ENCODE data around the gene KIF3A. TPM values are rescaled to one million over a fixed set of nuclear protein-coding genes. Genes with fewer than 3 reads are reported as not detected.

The KIF3A gene
- total and polyA plus RNA-seq, 2 experiments from 2014 or later, result 11.2 to 19.7 TPM

DNA sequence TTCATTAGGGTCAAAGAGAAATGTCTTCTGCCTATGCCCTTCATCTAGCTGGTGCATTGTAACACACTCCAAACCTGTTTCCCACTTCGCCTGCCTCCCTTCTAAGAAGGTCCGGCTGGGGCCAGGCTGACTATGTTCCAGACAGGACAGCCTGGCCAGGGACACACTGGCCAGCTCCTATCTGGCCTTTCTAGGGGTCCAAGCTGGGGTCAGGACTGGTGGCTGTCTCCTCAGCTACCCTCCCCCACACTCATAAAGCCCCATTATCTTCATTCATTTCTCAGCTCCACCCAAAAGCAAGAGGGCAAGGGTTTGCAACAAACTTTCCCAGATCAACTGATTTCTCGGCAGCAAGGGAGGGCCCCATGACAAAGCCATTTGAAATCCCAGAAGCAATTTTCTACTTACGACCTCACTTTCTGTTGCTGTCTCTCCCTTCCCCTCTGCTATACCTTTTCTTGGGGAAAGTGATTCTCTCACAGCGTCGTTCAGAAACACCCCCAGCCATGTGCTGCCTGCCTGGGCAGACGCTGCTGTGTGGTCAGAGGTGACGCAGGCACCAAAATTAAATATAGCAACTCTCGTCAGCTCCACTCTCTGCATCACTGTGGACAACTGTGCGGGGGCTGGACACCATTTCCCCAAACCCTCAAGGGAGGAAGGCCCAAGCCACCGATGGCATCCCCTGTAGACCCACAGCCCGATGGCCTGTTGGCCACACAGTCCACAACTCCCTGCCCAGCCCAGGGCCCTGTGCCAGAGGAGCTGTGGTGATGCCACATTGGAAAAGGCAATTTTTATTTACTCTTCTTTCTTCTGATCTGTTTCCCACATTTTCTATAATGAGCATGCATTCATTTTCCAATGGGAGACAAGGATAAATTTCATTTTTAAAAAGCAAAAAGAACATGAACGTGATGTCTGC, 73.3 kb downstream of the KIF3A start:
- Histone ChIP-seq H2AFZ (peak overlapping the region; percentile 38; the same call in 1 of the 2 replicates), H4K20me1 (replicated peaks; ENCODE audit: insufficient read depth) (no peaks in the 10 kb centered on the region), H3K36me3 (ENCODE audit: insufficient read depth) (no peaks in the 10 kb centered on the region), H3F3A (replicated peaks; ENCODE audit: low read depth) (no peaks in the 10 kb centered on the region), H3K4me1 (ENCODE audit: insufficient read depth) (no peaks in the 10 kb centered on the region), H3K27ac (ENCODE audit: low read depth) (no peak overlapping the region), H3K27me3 (ENCODE audit: insufficient read depth) (no peaks in the 10 kb centered on the region), H3K9me2 (ENCODE audit: insufficient read depth) (no peaks in the 10 kb centered on the region), H3K4me3 (no peak overlapping the region), H3K79me2 (replicated peaks; ENCODE audit: insufficient read depth) (no peaks in the 10 kb centered on the region), H3K4me2 (no peak overlapping the region)
- H3K4me3 Mint-ChIP-seq, result no peak overlapping the region; the same call in 2 of the 3 replicates
- peaks cover 14% of the 10 kb centered on the region for H3K4me1 Mint-ChIP-seq
- H3K27me3 Mint-ChIP-seq (ENCODE audit: insufficient read depth, low read depth, poor library complexity), result peaks cover 24% of the 10 kb centered on the region
- H3K27ac Mint-ChIP-seq, result no peak overlapping the region
- ATAC-seq, result no peak
- TF ChIP-seq JUNB (IDR thresholded peaks at IDR 0.05; ENCODE audit: unreplicated experiment) (no peak), POLR2AphosphoS5 (IDR thresholded peaks at IDR 0.05; ENCODE audit: low read depth) (no peak), EZH2 (IDR thresholded peaks at IDR 0.05; ENCODE audit: low read depth, unreplicated experiment) (no peak), CREB1 (CRISPR knock-in tag; IDR thresholded peaks at IDR 0.05; ENCODE audit: low read depth) (no peak), ZNF114 (CRISPR knock-in tag; IDR thresholded peaks at IDR 0.05) (no peak), ZNF331 (CRISPR knock-in tag; IDR thresholded peaks at IDR 0.05; ENCODE audit: low read depth) (no peak), EZH2phosphoT487 (IDR thresholded peaks at IDR 0.05; ENCODE audit: unreplicated experiment) (no peak), STAT1 (IDR thresholded peaks at IDR 0.05; ENCODE audit: unreplicated experiment) (no peak), NANOG (IDR thresholded peaks at IDR 0.05; ENCODE audit: borderline replicate concordance) (no peak)
- TF ChIP-seq, protein P1, sequence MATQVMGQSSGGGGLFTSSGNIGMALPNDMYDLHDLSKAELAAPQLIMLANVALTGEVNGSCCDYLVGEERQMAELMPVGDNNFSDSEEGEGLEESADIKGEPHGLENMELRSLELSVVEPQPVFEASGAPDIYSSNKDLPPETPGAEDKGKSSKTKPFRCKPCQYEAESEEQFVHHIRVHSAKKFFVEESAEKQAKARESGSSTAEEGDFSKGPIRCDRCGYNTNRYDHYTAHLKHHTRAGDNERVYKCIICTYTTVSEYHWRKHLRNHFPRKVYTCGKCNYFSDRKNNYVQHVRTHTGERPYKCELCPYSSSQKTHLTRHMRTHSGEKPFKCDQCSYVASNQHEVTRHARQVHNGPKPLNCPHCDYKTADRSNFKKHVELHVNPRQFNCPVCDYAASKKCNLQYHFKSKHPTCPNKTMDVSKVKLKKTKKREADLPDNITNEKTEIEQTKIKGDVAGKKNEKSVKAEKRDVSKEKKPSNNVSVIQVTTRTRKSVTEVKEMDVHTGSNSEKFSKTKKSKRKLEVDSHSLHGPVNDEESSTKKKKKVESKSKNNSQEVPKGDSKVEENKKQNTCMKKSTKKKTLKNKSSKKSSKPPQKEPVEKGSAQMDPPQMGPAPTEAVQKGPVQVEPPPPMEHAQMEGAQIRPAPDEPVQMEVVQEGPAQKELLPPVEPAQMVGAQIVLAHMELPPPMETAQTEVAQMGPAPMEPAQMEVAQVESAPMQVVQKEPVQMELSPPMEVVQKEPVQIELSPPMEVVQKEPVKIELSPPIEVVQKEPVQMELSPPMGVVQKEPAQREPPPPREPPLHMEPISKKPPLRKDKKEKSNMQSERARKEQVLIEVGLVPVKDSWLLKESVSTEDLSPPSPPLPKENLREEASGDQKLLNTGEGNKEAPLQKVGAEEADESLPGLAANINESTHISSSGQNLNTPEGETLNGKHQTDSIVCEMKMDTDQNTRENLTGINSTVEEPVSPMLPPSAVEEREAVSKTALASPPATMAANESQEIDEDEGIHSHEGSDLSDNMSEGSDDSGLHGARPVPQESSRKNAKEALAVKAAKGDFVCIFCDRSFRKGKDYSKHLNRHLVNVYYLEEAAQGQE (IDR thresholded peaks at IDR 0.05; ENCODE audit: unreplicated experiment), result no peak
- TF ChIP-seq, protein P2, sequence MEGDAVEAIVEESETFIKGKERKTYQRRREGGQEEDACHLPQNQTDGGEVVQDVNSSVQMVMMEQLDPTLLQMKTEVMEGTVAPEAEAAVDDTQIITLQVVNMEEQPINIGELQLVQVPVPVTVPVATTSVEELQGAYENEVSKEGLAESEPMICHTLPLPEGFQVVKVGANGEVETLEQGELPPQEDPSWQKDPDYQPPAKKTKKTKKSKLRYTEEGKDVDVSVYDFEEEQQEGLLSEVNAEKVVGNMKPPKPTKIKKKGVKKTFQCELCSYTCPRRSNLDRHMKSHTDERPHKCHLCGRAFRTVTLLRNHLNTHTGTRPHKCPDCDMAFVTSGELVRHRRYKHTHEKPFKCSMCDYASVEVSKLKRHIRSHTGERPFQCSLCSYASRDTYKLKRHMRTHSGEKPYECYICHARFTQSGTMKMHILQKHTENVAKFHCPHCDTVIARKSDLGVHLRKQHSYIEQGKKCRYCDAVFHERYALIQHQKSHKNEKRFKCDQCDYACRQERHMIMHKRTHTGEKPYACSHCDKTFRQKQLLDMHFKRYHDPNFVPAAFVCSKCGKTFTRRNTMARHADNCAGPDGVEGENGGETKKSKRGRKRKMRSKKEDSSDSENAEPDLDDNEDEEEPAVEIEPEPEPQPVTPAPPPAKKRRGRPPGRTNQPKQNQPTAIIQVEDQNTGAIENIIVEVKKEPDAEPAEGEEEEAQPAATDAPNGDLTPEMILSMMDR (conservative IDR thresholded peaks at IDR 0.05; ENCODE audit: low read depth in 2 of 2), result no peak
- TF ChIP-seq, protein P3, sequence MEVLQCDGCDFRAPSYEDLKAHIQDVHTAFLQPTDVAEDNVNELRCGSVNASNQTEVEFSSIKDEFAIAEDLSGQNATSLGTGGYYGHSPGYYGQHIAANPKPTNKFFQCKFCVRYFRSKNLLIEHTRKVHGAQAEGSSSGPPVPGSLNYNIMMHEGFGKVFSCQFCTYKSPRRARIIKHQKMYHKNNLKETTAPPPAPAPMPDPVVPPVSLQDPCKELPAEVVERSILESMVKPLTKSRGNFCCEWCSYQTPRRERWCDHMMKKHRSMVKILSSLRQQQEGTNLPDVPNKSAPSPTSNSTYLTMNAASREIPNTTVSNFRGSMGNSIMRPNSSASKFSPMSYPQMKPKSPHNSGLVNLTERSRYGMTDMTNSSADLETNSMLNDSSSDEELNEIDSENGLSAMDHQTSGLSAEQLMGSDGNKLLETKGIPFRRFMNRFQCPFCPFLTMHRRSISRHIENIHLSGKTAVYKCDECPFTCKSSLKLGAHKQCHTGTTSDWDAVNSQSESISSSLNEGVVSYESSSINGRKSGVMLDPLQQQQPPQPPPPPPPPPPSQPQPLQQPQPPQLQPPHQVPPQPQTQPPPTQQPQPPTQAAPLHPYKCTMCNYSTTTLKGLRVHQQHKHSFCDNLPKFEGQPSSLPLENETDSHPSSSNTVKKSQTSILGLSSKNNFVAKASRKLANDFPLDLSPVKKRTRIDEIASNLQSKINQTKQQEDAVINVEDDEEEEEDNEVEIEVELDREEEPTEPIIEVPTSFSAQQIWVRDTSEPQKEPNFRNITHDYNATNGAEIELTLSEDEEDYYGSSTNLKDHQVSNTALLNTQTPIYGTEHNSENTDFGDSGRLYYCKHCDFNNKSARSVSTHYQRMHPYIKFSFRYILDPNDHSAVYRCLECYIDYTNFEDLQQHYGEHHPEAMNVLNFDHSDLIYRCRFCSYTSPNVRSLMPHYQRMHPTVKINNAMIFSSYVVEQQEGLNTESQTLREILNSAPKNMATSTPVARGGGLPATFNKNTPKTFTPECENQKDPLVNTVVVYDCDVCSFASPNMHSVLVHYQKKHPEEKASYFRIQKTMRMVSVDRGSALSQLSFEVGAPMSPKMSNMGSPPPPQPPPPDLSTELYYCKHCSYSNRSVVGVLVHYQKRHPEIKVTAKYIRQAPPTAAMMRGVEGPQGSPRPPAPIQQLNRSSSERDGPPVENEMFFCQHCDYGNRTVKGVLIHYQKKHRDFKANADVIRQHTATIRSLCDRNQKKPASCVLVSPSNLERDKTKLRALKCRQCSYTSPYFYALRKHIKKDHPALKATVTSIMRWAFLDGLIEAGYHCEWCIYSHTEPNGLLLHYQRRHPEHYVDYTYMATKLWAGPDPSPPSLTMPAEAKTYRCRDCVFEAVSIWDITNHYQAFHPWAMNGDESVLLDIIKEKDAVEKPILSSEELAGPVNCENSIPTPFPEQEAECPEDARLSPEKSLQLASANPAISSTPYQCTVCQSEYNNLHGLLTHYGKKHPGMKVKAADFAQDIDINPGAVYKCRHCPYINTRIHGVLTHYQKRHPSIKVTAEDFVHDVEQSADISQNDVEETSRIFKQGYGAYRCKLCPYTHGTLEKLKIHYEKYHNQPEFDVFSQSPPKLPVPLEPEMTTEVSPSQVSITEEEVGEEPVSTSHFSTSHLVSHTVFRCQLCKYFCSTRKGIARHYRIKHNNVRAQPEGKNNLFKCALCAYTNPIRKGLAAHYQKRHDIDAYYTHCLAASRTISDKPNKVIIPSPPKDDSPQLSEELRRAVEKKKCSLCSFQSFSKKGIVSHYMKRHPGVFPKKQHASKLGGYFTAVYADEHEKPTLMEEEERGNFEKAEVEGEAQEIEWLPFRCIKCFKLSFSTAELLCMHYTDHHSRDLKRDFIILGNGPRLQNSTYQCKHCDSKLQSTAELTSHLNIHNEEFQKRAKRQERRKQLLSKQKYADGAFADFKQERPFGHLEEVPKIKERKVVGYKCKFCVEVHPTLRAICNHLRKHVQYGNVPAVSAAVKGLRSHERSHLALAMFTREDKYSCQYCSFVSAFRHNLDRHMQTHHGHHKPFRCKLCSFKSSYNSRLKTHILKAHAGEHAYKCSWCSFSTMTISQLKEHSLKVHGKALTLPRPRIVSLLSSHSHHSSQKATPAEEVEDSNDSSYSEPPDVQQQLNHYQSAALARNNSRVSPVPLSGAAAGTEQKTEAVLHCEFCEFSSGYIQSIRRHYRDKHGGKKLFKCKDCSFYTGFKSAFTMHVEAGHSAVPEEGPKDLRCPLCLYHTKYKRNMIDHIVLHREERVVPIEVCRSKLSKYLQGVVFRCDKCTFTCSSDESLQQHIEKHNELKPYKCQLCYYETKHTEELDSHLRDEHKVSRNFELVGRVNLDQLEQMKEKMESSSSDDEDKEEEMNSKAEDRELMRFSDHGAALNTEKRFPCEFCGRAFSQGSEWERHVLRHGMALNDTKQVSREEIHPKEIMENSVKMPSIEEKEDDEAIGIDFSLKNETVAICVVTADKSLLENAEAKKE (CRISPR knock-in tag; IDR thresholded peaks at IDR 0.05), result no peak
- TF ChIP-seq, protein P4, sequence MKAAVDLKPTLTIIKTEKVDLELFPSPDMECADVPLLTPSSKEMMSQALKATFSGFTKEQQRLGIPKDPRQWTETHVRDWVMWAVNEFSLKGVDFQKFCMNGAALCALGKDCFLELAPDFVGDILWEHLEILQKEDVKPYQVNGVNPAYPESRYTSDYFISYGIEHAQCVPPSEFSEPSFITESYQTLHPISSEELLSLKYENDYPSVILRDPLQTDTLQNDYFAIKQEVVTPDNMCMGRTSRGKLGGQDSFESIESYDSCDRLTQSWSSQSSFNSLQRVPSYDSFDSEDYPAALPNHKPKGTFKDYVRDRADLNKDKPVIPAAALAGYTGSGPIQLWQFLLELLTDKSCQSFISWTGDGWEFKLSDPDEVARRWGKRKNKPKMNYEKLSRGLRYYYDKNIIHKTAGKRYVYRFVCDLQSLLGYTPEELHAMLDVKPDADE (IDR thresholded peaks at IDR 0.05), result no peak
- DNase-seq (ENCODE audit: low spot score), result no peak
- H3K36me3 Mint-ChIP-seq (ENCODE audit: low read depth), result no peaks in the 10 kb centered on the region
- no peaks in the 10 kb centered on the region for H3K9me3 Mint-ChIP-seq
